GM23248 (cell line): ENCODE results near the gene CD83. TPM values are rescaled to one million over a fixed set of nuclear protein-coding genes. Genes with fewer than 3 reads are reported as not detected.

Experiments
- DNase-seq: peaks from one replicate; pipeline ENCODE4 v3.0.0-alpha.2; 2015
- H2AFZ ChIP-seq: fragments of 200-600 bp; sonication (generic); 2 replicates; pipeline ENCODE4 v1.6.1; 2016; ENCODE audit warnings: antibody characterized with exemption
- H3F3A ChIP-seq: fragments of 200-600 bp; sonication (generic); 2 replicates; pipeline ENCODE4 v1.6.1; 2016; ENCODE audit warnings: mild to moderate bottlenecking, antibody characterized with exemption, mixed run types; ENCODE audit not compliant: insufficient read depth
- H3K27ac ChIP-seq: fragments of 200-600 bp; sonication (generic); 2 replicates; pipeline ENCODE4 v1.5.1; 2016; ENCODE audit warnings: mild to moderate bottlenecking
- H3K27me3 ChIP-seq: fragments of 200-600 bp; sonication (generic); replicated peaks from 2 replicates; pipeline ENCODE4 v1.6.1; 2016; ENCODE audit warnings: mild to moderate bottlenecking; ENCODE audit not compliant: insufficient read depth
- H3K36me3 ChIP-seq: fragments of 200-600 bp; sonication (generic); 2 replicates; pipeline ENCODE4 v1.6.1; 2016; ENCODE audit warnings: low read depth, mild to moderate bottlenecking
- H3K4me1 ChIP-seq: fragments of 200-600 bp; sonication (generic); 2 replicates; pipeline ENCODE4 v1.6.1; 2016; ENCODE audit warnings: mild to moderate bottlenecking; ENCODE audit not compliant: insufficient read depth
- H3K4me2 ChIP-seq: fragments of 200-600 bp; sonication (generic); one replicate; pipeline ENCODE4 v1.6.1; 2016; ENCODE audit warnings: mild to moderate bottlenecking; ENCODE audit not compliant: unreplicated experiment
- H3K4me3 ChIP-seq: fragments of 200-600 bp; sonication (generic); 2 replicates; pipeline ENCODE4 v1.5.1; 2016; ENCODE audit warnings: mild to moderate bottlenecking
- H3K79me2 ChIP-seq: fragments of 200-600 bp; sonication (generic); 2 replicates; pipeline ENCODE4 v1.6.1; 2016; ENCODE audit warnings: mild to moderate bottlenecking; ENCODE audit not compliant: insufficient read depth
- H3K9ac ChIP-seq: fragments of 200-600 bp; sonication (generic); 2 replicates; pipeline ENCODE4 v1.6.1; 2016; ENCODE audit warnings: mild to moderate bottlenecking
- H3K9me2 ChIP-seq: fragments of 200-600 bp; sonication (generic); 2 replicates; pipeline ENCODE4 v1.6.1; 2016; ENCODE audit warnings: mixed run types, mild to moderate bottlenecking, moderate library complexity; ENCODE audit not compliant: insufficient read depth
- H3K9me3 ChIP-seq: fragments of 200-600 bp; sonication (generic); one replicate; pipeline ENCODE4 v1.6.1; 2017; ENCODE audit warnings: low read depth
- H4K20me1 ChIP-seq: fragments of 200-600 bp; sonication (generic); 2 replicates; pipeline ENCODE4 v1.6.0; 2016; ENCODE audit not compliant: insufficient read depth
- EZH2 ChIP-seq: fragments of 200-600 bp; sonication (generic); IDR thresholded peaks from 2 replicates; pipeline ENCODE4 v1.6.1; 2018; ENCODE audit warnings: antibody characterized with exemption, mild to moderate bottlenecking; ENCODE audit not compliant: insufficient read depth, poor library complexity, severe bottlenecking
- EZH2phosphoT487 ChIP-seq: fragments of 200-600 bp; sonication (generic); IDR thresholded peaks from 2 replicates; pipeline ENCODE4 v1.6.1; 2018; ENCODE audit warnings: antibody characterized with exemption, moderate library complexity, mild to moderate bottlenecking, low read depth; ENCODE audit not compliant: insufficient read depth
- WGBS, 2 experiments: methylation state at CpG; one replicate each; pipeline ENCODE4 v1.1.6; 2015 to 2017; ENCODE audit warnings: low lambda C conversion rate in 2 of 2, low coverage in 1 of 2; ENCODE audit errors: missing lambda C conversion rate in 2 of 2; 5-methylcytosine and 5-hydroxymethylcytosine counted together
- in situ Hi-C: fragments of 300-500 bp; cut with MboI; formaldehyde crosslinking; loops from 2 replicates; pipeline ENCODE4 v1.15.0; 2020
- polyA plus RNA-seq: library from polyadenylated mRNA; unstranded; fragments of >200 nt; fragmentation: Nextera tagmentation; extraction: Ambion mirVana; gene quantifications from 2 replicates; pipeline ENCODE4 v1.2.1, GENCODE V29; 2016
- total RNA-seq: library from RNA; depleted of rRNA; stranded (reverse); fragments of >200 nt; shearing (Covaris generic); gene quantifications from 2 replicates; pipeline ENCODE4 v1.2.3, GENCODE V29; 2014

CD83 gene
- total and polyA plus RNA-seq, 2 experiments from 2014 or later = 1.2 to 1.5 TPM

DNA sequence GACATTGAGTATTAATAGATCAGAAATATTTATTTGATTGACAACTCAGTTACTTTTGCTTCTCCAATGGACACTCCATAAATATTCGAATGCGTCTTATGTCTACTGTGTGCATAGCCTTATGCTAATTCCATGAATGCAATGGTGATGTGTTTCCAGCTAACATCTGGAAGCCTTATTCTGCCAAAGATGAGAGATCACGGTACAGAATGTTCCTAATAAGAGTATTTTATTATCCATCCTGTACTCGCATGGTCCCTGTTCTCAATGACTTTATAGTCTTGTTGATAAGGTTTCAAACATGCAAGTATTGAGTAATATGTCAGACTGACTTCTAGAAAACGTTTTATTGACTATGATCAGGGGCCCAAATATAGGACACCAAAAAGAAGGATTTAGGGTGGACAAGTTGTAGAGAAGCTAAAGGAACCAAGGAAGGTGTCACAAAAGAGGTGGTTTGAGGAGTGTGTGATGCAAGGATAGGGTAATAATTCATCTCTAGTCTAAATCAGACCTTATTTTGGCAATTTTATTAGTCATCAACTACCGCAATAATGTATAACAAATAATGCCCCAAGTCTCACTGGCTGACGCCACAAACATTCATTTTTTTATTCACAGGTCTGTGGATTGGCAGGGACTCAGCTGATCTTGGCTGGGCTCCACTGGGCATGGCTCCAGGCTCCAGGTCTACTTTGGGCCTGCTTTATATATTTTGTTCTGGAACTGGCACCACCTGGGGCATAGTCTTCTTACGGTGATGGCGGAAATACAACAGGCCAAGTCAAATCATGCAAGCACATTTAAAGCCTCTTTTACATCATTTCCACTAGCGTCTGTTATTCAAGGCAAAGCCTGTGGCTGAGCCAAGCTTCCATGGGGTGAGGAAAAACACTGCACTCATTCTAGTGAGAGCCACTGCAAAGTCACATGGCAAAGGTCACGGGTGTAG, 24.5 kb upstream of the CD83 start:
- DNase-seq = no peak

DNA sequence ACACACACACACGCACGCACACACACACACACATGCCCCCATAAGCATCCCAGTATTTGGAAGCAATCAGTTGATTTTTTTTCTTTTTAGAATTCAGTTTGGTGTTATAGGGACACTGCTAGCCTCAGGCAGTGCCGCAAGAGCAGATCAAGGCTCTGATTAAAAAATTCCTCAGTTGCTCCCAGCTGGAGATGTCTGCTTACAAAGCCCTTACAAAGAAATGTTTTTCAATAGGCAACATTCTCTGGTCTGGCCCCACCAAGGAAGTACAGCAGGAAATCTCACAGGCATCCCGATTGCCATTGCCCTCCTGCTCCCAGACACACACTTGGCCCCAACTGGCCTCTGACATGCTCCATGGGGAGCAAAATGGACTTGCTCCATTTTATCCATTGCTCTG, 22.9 kb upstream of the CD83 start:
- no peaks in the 10 kb centered on the region for H3K9me2 ChIP-seq
- TF ChIP-seq EZH2phosphoT487 = no peak
- TF ChIP-seq EZH2 = no peak
- in situ Hi-C loops = no loop called here

More for the DNA sequence above, 24.5 kb upstream of the CD83 start:
- no peaks in the 10 kb centered on the region for H4K20me1 ChIP-seq
- no peak overlapping the region for H2AFZ ChIP-seq
- H3K9me2 ChIP-seq = no peaks in the 10 kb centered on the region
- H3K36me3 ChIP-seq = no peaks in the 10 kb centered on the region
- H3K4me1 ChIP-seq = no peaks in the 10 kb centered on the region
- H3K4me2 ChIP-seq = no peak overlapping the region
- H3F3A ChIP-seq = no peaks in the 10 kb centered on the region
- no peaks in the 10 kb centered on the region for H3K9me3 ChIP-seq
- no peaks in the 10 kb centered on the region for H3K79me2 ChIP-seq
- WGBS, 2 experiments = 45 to 47% methylated on average over 11 of the region's 11 CpGs
- peaks cover 34% of the 10 kb centered on the region for H3K27me3 ChIP-seq
- H3K9ac ChIP-seq = no peak overlapping the region
- in situ Hi-C loops = no loop called here
- H3K4me3 ChIP-seq = no peak overlapping the region
- TF ChIP-seq EZH2 = no peak
- TF ChIP-seq EZH2phosphoT487 = no peak
- H3K27ac ChIP-seq = no peak overlapping the region

DNA sequence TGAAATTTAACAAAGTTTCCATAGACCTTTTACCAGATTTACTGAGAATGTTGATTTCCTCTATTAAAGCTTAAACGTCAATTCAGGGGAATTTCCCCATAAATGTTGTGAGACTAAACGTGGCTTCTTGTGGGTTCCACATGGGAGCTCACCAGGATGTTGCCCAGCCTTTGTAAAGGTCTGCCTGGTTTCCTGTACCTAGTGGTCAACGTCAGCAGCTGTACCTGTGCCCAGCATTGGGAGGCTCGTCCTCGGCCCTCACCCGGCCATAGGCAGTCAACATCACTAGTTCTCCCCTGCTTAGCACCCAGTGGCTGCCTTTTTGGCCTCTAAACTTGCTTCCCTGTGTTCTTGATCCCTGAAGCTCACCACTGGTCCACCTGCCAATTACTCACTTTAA, 22.1 kb upstream of the CD83 start:
- no peak overlapping the region for H3K4me3 ChIP-seq
- H3K36me3 ChIP-seq = no peaks in the 10 kb centered on the region
- H3K9me3 ChIP-seq = no peaks in the 10 kb centered on the region
- H3K9ac ChIP-seq = no peak overlapping the region
- WGBS, 2 experiments = 79 to 83% methylated on average over 6 of the region's 6 CpGs
- TF ChIP-seq EZH2 (no peak), EZH2phosphoT487 (no peak)
- in situ Hi-C loops = no loop called here
- DNase-seq = no peak
- no peaks in the 10 kb centered on the region for H3F3A ChIP-seq
- no peaks in the 10 kb centered on the region for H4K20me1 ChIP-seq
- H3K27ac ChIP-seq = no peak overlapping the region
- no peaks in the 10 kb centered on the region for H3K79me2 ChIP-seq
- H2AFZ ChIP-seq = no peak overlapping the region
- H3K4me1 ChIP-seq = no peaks in the 10 kb centered on the region
- H3K9me2 ChIP-seq = no peaks in the 10 kb centered on the region
- no peak overlapping the region for H3K4me2 ChIP-seq
- H3K27me3 ChIP-seq = peaks cover 26% of the 10 kb centered on the region

More for the DNA sequence above, 22.9 kb upstream of the CD83 start:
- H3K27me3 ChIP-seq = peaks cover 26% of the 10 kb centered on the region
- no peak overlapping the region for H3K9ac ChIP-seq
- no peaks in the 10 kb centered on the region for H3K9me3 ChIP-seq
- H3K4me3 ChIP-seq = no peak overlapping the region
- H2AFZ ChIP-seq = no peak overlapping the region
- 88 to 91% methylated on average over 4 of the region's 4 CpGs for WGBS, 2 experiments
- H3K4me1 ChIP-seq = no peaks in the 10 kb centered on the region
- H3K36me3 ChIP-seq = no peaks in the 10 kb centered on the region
- no peak overlapping the region for H3K27ac ChIP-seq
- DNase-seq = no peak
- no peak overlapping the region for H3K4me2 ChIP-seq
- H3K79me2 ChIP-seq = no peaks in the 10 kb centered on the region
- no peaks in the 10 kb centered on the region for H4K20me1 ChIP-seq
- no peaks in the 10 kb centered on the region for H3F3A ChIP-seq

DNA sequence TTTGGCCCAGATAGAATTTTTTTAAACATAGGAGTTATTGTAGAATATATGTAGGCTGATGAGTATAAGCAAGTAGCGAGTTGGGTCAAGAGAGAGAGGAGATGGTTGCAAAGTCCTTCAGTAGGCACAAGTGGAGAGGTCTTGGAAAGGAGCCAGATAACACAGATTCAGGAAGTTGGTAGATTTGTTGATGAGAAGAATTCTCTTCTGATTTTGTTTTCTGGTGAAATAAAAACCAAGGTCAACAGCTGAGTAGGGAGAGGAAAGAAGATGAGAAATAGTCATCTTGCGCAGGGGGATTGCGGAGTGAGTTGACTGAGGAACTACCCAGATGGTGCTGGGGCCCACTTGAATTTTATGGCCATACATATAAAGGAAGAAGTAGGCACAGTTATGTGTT, 17.4 kb upstream of the CD83 start:
- DNase-seq = no peak
- in situ Hi-C loops = no loop called here
- 64 to 74% methylated on average over 3 of the region's 3 CpGs for WGBS, 2 experiments
- no peaks in the 10 kb centered on the region for H3K9me3 ChIP-seq
- no peak overlapping the region for H3K4me2 ChIP-seq
- H3K4me1 ChIP-seq = no peaks in the 10 kb centered on the region
- no peak for TF ChIP-seq EZH2phosphoT487
- TF ChIP-seq EZH2 = no peak
- H3K9me2 ChIP-seq = no peaks in the 10 kb centered on the region
- no peaks in the 10 kb centered on the region for H3K79me2 ChIP-seq
- no peaks in the 10 kb centered on the region for H3F3A ChIP-seq
- no peak overlapping the region for H3K4me3 ChIP-seq
- no peak overlapping the region for H3K27ac ChIP-seq
- no peak overlapping the region for H2AFZ ChIP-seq
- no peaks in the 10 kb centered on the region for H4K20me1 ChIP-seq
- no peaks in the 10 kb centered on the region for H3K36me3 ChIP-seq
- H3K9ac ChIP-seq = no peak overlapping the region
- peaks cover 35% of the 10 kb centered on the region for H3K27me3 ChIP-seq
